Liver (tissue), 9 donors: Measurements from ENCODE around the gene GPR4. TPM values are rescaled to one million over a fixed set of nuclear protein-coding genes. Genes with fewer than 3 reads are reported as not detected.

Experiments used
- DNase-seq: peaks from one replicate; pipeline ENCODE4 v3.0.0-alpha.2; 2017; ENCODE audit warnings: low spot score
- H3K27ac ChIP-seq, 2 donors: one replicate each; pipeline ENCODE4 v1.7.0; 2013; ENCODE audit warnings: inconsistent platforms in 2 of 2, low read length in 2 of 2, control low read depth in 1 of 2, low read depth in 1 of 2, mild to moderate bottlenecking in 1 of 2
- H3K27me3 ChIP-seq, 4 donors: one replicate each; pipeline versions ENCODE4 v1.6.1 to v1.7.0; 2013; ENCODE audit warnings: low read length in 3 of 4, inconsistent platforms in 1 of 4, mild to moderate bottlenecking in 1 of 4, moderate library complexity in 1 of 4; ENCODE audit not compliant: control insufficient read depth in 4 of 4, insufficient read depth in 4 of 4
- H3K36me3 ChIP-seq, 4 donors: one replicate each; pipeline versions ENCODE4 v1.6.1 to v1.7.0; 2013; ENCODE audit warnings: low read length in 3 of 4, mild to moderate bottlenecking in 3 of 4, low read depth in 1 of 4, moderate library complexity in 1 of 4; ENCODE audit not compliant: control insufficient read depth in 4 of 4, insufficient read depth in 3 of 4
- H3K4me1 ChIP-seq, 4 donors: one replicate each; pipeline versions ENCODE4 v1.6.1 to v1.7.0; 2013; ENCODE audit warnings: low read length in 3 of 4, mild to moderate bottlenecking in 3 of 4, moderate library complexity in 1 of 4; ENCODE audit not compliant: control insufficient read depth in 4 of 4, insufficient read depth in 4 of 4
- H3K4me3 ChIP-seq, 3 donors: one replicate each; pipeline versions ENCODE4 v1.6.1 to v1.7.0; 2013; ENCODE audit warnings: low read length in 3 of 3, control low read depth in 1 of 3, low read depth in 1 of 3, mild to moderate bottlenecking in 1 of 3
- H3K9ac ChIP-seq, 2 donors: one replicate each; pipeline ENCODE4 v1.7.0; 2013; ENCODE audit warnings: low read length in 2 of 2, mild to moderate bottlenecking in 2 of 2, moderate library complexity in 2 of 2, control low read depth in 1 of 2, low read depth in 1 of 2
- H3K9me3 ChIP-seq, 4 donors: one replicate each; pipeline versions ENCODE4 v1.6.1 to v1.7.0; 2013; ENCODE audit warnings: low read length in 3 of 4; ENCODE audit not compliant: control insufficient read depth in 4 of 4
- ATF3 ChIP-seq: IDR thresholded peaks from 2 replicates; pipeline ENCODE4 v1.6.1; 2016; ENCODE audit warnings: antibody characterized with exemption
- CTCF ChIP-seq: fragments of 150-350 bp; IDR thresholded peaks from 2 replicates; pipeline ENCODE4 v1.5.1; 2017; ENCODE audit warnings: improper control_type of control experiment, low read depth, low read length; ENCODE audit not compliant: missing input control
- FOXA1 ChIP-seq: IDR thresholded peaks from 2 replicates; pipeline ENCODE4 v1.6.1; 2016; ENCODE audit warnings: antibody characterized with exemption
- FOXA2 ChIP-seq: IDR thresholded peaks from 2 replicates; pipeline ENCODE4 v1.6.1; 2016; ENCODE audit warnings: antibody characterized with exemption
- GABPA ChIP-seq, 2 donors: IDR thresholded peaks in 1 of 2; conservative IDR thresholded peaks in 1 of 2; 2 replicates each; pipeline ENCODE4 v1.6.1; 2016; ENCODE audit warnings: antibody characterized with exemption in 2 of 2, mild to moderate bottlenecking in 1 of 2, moderate library complexity in 1 of 2
- HNF4A ChIP-seq, 2 donors: conservative IDR thresholded peaks; 2 replicates each; pipeline ENCODE4 v1.6.1; 2016; ENCODE audit warnings: antibody characterized with exemption in 2 of 2, mild to moderate bottlenecking in 2 of 2
- JUND ChIP-seq, 2 donors: IDR thresholded peaks; 2 replicates each; pipeline ENCODE4 v1.6.1; 2016; ENCODE audit warnings: antibody characterized with exemption in 2 of 2
- MAX ChIP-seq: IDR thresholded peaks from 2 replicates; pipeline ENCODE4 v1.6.1; 2016; ENCODE audit warnings: antibody characterized with exemption
- RAD21 ChIP-seq, 2 donors: IDR thresholded peaks; 2 replicates each; pipeline ENCODE4 v1.6.1; 2016; ENCODE audit warnings: antibody characterized with exemption in 2 of 2, mild to moderate bottlenecking in 2 of 2
- REST ChIP-seq: IDR thresholded peaks from 2 replicates; pipeline ENCODE4 v1.6.1; 2016; ENCODE audit warnings: antibody characterized with exemption, mild to moderate bottlenecking
- RXRA ChIP-seq, 2 donors: IDR thresholded peaks; 2 replicates each; pipeline ENCODE4 v1.6.1; 2017 to 2018; ENCODE audit warnings: antibody characterized with exemption in 2 of 2, mild to moderate bottlenecking in 1 of 2
- SP1 ChIP-seq: IDR thresholded peaks from 2 replicates; pipeline ENCODE4 v1.6.1; 2018; ENCODE audit warnings: antibody characterized with exemption, mild to moderate bottlenecking
- TAF1 ChIP-seq: conservative IDR thresholded peaks from 2 replicates; pipeline ENCODE4 v1.6.1; 2016; ENCODE audit warnings: antibody characterized with exemption, mild to moderate bottlenecking
- YY1 ChIP-seq: IDR thresholded peaks from 2 replicates; pipeline ENCODE4 v1.6.1; 2016; ENCODE audit warnings: antibody characterized with exemption, mild to moderate bottlenecking
- ZBTB33 ChIP-seq: IDR thresholded peaks from 2 replicates; pipeline ENCODE4 v1.6.1; 2016; ENCODE audit warnings: antibody characterized with exemption
- WGBS: extraction: QIAGEN DNeasy Blood & Tissue Kit; methylation state at CpG from one replicate; pipeline ENCODE4 v1.1.7; 2013; 5-methylcytosine and 5-hydroxymethylcytosine counted together
- polyA plus RNA-seq, 2 donors: library from polyadenylated mRNA; stranded (reverse) in 1 of 2; unstranded in 1 of 2; fragments of 200-250 nt in 1 of 2; fragments of >200 nt in 1 of 2; fragmentation: Nextera tagmentation in 1 of 2; extraction: Ambion mirVana in 1 of 2; gene quantifications; one replicate each; pipeline versions ENCODE4 v1.2.1 to v1.2.3, GENCODE V29; 2013 to 2015
- total RNA-seq, 2 donors: library from RNA; depleted of rRNA; stranded (reverse); fragments of >200 nt; gene quantifications; one replicate each; pipeline ENCODE4 v1.2.3, GENCODE V29; 2014
- donor health status: healthy.
- donor health status: healthy.
- donor health status: healthy.
- donor health status: healthy.
- donor health status: healthy.

Gene GPR4
- total and polyA plus RNA-seq, 4 donors: 0.37 to 1.9 (median 0.97) TPM

- TF ChIP-seq ZBTB33 (no peak), FOXA1 (no peak)
Measured at GRCh38 chr19:45636902-45637301, 34.9 kb upstream of the GPR4 start (continued).

- Histone ChIP-seq H3K9me3 (no peaks in the 10 kb centered on the region), H3K9ac (no peak overlapping the region), H3K36me3 (no peaks in the 10 kb centered on the region), H3K4me1 (peaks cover 4 to 21% (median 14%) of the 10 kb centered on the region in 4 donors), H3K4me3 (no peak overlapping the region), H3K27ac (no peak overlapping the region), H3K27me3 (no peaks in the 10 kb centered on the region)
- no peak for TF ChIP-seq TAF1
- TF ChIP-seq YY1: no peak
- TF ChIP-seq FOXA1: no peak
- TF ChIP-seq RXRA (IDR thresholded peaks at IDR 0.05): no peak
- TF ChIP-seq JUND (IDR thresholded peaks at IDR 0.05): no peak
- no peak for DNase-seq
- 97% methylated on average over 1 of the region's 1 CpG for WGBS
Measured at GRCh38 chr19:45636275-45636674, 34.3 kb upstream of the GPR4 start.

- Histone ChIP-seq H3K9ac (no peak overlapping the region), H3K4me3 (no peak overlapping the region), H3K9me3 (no peaks in the 10 kb centered on the region), H3K27me3 (no peaks in the 10 kb centered on the region), H3K4me1 (no peaks in the 10 kb centered on the region), H3K27ac (no peak overlapping the region), H3K36me3 (peaks cover 0 to 7% (median 3%) of the 10 kb centered on the region in 4 donors)
- TF ChIP-seq HNF4A (conservative IDR thresholded peaks at IDR 0.05): no peak
- no peak for TF ChIP-seq ZBTB33
- TF ChIP-seq RAD21 (IDR thresholded peaks at IDR 0.05): no peak
- peak; percentile 31 to 36 for TF ChIP-seq JUND (IDR thresholded peaks at IDR 0.05)
- DNase-seq: peak; percentile 57
- WGBS: 66% methylated on average over 27 of the region's 27 CpGs
Measured at GRCh38 chr19:45632468-45633196, 30.6 kb upstream of the GPR4 start.

GRCh38 chr19:45630463-45630862 is 28.5 kb upstream of the GPR4 start:
- Histone ChIP-seq H3K4me1 (no peaks in the 10 kb centered on the region), H3K27ac (no peak overlapping the region), H3K9ac (no peak overlapping the region), H3K9me3 (no peaks in the 10 kb centered on the region), H3K4me3 (no peak overlapping the region), H3K27me3 (no peaks in the 10 kb centered on the region), H3K36me3 (peaks cover 0 to 7% (median 3%) of the 10 kb centered on the region in 4 donors)
- DNase-seq: no peak
- TF ChIP-seq SP1 (no peak), MAX (no peak), REST (no peak), HNF4A (conservative IDR thresholded peaks at IDR 0.05) (no peak), ATF3 (no peak), YY1 (no peak), GABPA (IDR thresholded peaks at IDR 0.05 in 1 of 2, conservative IDR thresholded peaks at IDR 0.05 in 1 of 2) (no peak), RXRA (IDR thresholded peaks at IDR 0.05) (no peak), CTCF (no peak), FOXA2 (no peak)
- WGBS: 88% methylated on average over 2 of the region's 2 CpGs
